Right lobe of liver (tissue), 6 donors: ENCODE data around the gene CCL5. TPM values are rescaled to one million over a fixed set of nuclear protein-coding genes. Genes with fewer than 3 reads are reported as not detected.
A peak's percentile ranks its signal among the peaks of the same experiment; 100 is the strongest.

Source experiments
- ATAC-seq, 4 donors: fragments of 200-7000 bp; cut with Tn5 transposase; one replicate each; pipeline ENCODE4 v1.9.1; 2020; ENCODE audit warnings: mild to moderate bottlenecking in 4 of 4, moderate library complexity in 4 of 4
- DNase-seq, 3 donors: peaks; one replicate each; pipeline ENCODE4 v3.0.0-alpha.2; 2020
- H3K27ac ChIP-seq, 3 donors: fragments of 200-600 bp; one replicate each; pipeline ENCODE4 v1.8.0; 2022
- H3K27me3 ChIP-seq, 2 donors: fragments of 200-600 bp; one replicate each; pipeline ENCODE4 v1.8.0; 2022
- H3K36me3 ChIP-seq, 4 donors: fragments of 200-600 bp; sonication (generic) in 1 of 4; one replicate each; pipeline versions ENCODE4 v1.5.1 to v1.8.0; 2017 to 2022; ENCODE audit warnings: control low read depth in 1 of 4
- H3K4me1 ChIP-seq, 4 donors: fragments of 200-600 bp; sonication (generic) in 1 of 4; one replicate each; pipeline versions ENCODE4 v1.5.1 to v1.8.0; 2017 to 2022; ENCODE audit warnings: control low read depth in 1 of 4
- H3K4me3 ChIP-seq, 3 donors: fragments of 200-600 bp; one replicate each; pipeline ENCODE4 v1.8.0; 2022
- H3K9me3 ChIP-seq, 4 donors: fragments of 200-600 bp; sonication (generic) in 1 of 4; one replicate each; pipeline versions ENCODE4 v1.5.1 to v1.8.0; 2017 to 2022; ENCODE audit warnings: control low read depth in 1 of 4
- CTCF ChIP-seq, 4 donors: fragments of 200-600 bp in 3 of 4; fragments of 450-650 bp in 1 of 4; IDR thresholded peaks; one replicate each; pipeline versions ENCODE4 v1.5.1 to v1.8.0; 2016 to 2022; ENCODE audit warnings: antibody characterized with exemption in 4 of 4, mild to moderate bottlenecking in 2 of 4
- POLR2A ChIP-seq: fragments of 450-650 bp; IDR thresholded peaks from one replicate; pipeline ENCODE4 v1.6.1; 2017; ENCODE audit warnings: antibody characterized with exemption, mild to moderate bottlenecking
- WGBS: methylation state at CpG from one replicate; pipeline ENCODE4 v1.1.6; 2018; ENCODE audit warnings: low coverage, low lambda C conversion rate; ENCODE audit not compliant: insufficient coverage; ENCODE audit errors: missing lambda C conversion rate; 5-methylcytosine and 5-hydroxymethylcytosine counted together
- intact Hi-C, 2 donors: fragments of 100-400 bp; cut with DNase I; formaldehyde crosslinking; loops; one replicate each; pipeline versions ENCODE4 v1.11.2 to v1.14.1; 2022
- total RNA-seq, 6 experiments: library from RNA; depleted of rRNA in 2 of 6; stranded (reverse); fragments of >200 nt in 2 of 6; fragmentation: NEBNext Ultra II Directional in 3 of 6; extraction: Animal tissue kit (Norgen Biotek cat#: 25700) in 3 of 6; gene quantifications; one replicate each; pipeline versions ENCODE4 v1.1.0 to v1.2.4, GENCODE V29; 2016 to 2023
- donor health status: DM: no; HTN: yes; CAD: no.
- donor health status: DM: no; HTN: no; CAD: no.
- donor health status: DM: no; HTN: no; CAD: no.
- donor health status: DM: no; HTN: yes; CAD: no.
- donor health status: DM: no; HTN: yes; CAD: no.

The CCL5 gene
- total RNA-seq, 6 experiments from 2014 or later = 0.53 to 3.4 (median 2.5) TPM

DNA sequence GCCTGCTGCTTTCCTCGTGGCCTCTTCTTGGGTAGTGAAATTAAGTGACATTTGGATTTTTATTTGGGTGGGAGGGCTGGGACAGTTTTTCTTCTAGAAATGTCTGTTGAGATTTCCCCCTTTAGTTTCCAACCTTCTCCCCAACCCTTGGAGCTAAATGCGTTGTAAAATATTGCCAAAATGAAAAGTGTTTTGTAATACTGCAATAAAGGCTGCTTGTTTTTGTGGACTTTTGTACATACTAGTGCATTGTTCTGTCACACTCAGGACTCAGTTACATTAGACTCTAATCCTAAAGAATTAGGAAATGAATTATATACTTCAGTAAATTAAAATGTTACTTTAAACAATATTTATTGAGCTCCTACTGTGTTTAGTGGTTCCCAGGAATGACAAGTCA, 33.2 kb downstream of the CCL5 start:
- H3K4me3 ChIP-seq = no peak overlapping the region
- ATAC-seq = peak in 1 of 4 donors; percentile 30
- H3K9me3 ChIP-seq = no peaks in the 10 kb centered on the region
- intact Hi-C loops = no loop called here
- DNase-seq = no peak
- 61% methylated on average over 2 of the region's 2 CpGs for WGBS
- H3K36me3 ChIP-seq = peaks cover 0 to 50% (median 20%) of the 10 kb centered on the region in 4 donors
- H3K27ac ChIP-seq = peak overlapping the region in 1 of 3 donors; percentile 19
- TF ChIP-seq POLR2A (no peak), CTCF (IDR thresholded peaks at IDR 0.05) (no peak)
- no peaks in the 10 kb centered on the region for H3K27me3 ChIP-seq
- no peaks in the 10 kb centered on the region for H3K4me1 ChIP-seq

DNA sequence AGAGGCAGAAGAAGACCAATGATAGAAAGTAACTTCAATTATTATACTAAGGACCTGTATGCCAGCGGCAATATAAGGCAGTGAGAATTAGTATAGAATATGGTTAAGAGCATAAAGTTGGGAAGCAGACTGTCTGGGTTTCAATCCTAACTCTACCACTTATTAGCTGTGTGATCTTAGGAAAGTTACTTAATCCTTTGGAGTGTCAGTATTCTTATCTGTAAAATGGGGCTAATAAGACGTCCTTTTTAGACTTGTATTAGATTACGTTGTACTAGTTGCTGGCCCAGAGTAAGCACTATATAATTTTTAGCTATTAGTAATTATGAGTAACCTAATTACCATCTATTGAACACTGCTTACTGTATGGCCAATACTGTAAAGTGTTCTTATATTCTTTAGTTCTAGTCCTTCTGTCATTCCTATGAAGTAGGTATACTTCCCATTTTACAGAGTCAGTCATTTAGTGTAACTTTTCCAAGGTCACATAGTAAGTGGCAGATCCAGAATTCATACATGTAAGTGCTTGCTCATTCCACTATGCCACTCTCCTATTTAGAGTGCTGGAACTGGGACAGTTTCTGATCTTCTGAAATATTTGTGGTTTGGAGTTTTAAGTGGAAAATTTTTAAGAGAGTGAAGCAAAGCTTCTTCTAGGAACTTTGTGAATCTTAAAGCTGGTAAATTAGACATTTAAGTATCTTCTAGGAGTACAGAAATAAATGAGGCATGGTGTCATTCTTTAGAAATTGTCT, 33.9 kb downstream of the CCL5 start:
- TF ChIP-seq POLR2A = no peak
- TF ChIP-seq CTCF (IDR thresholded peaks at IDR 0.05) = no peak
- no peaks in the 10 kb centered on the region for H3K27me3 ChIP-seq
- peaks cover 0 to 57% (median 22%) of the 10 kb centered on the region in 4 donors for H3K36me3 ChIP-seq
- H3K9me3 ChIP-seq = no peaks in the 10 kb centered on the region
- no peak for DNase-seq
- H3K4me1 ChIP-seq = no peaks in the 10 kb centered on the region
- no peak for ATAC-seq
- WGBS = 90% methylated on average over 3 of the region's 3 CpGs
- no peak overlapping the region for H3K27ac ChIP-seq
- H3K4me3 ChIP-seq = no peak overlapping the region
- intact Hi-C loops = no loop called here

DNA sequence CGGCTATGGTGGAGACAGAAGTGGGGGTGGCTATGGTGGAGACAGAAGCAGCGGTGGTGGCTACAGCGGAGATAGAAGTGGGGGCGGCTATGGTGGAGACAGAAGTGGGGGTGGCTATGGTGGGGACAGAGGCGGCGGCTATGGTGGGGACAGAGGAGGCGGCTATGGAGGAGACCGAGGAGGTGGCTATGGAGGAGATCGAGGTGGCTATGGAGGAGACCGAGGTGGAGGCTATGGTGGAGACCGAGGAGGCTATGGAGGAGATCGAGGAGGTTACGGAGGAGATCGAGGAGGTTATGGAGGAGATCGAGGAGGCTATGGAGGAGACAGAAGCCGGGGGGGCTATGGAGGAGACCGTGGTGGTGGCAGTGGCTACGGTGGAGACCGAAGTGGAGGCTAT, 35.6 kb downstream of the CCL5 start:
- peaks cover 0 to 69% (median 28%) of the 10 kb centered on the region in 4 donors for H3K36me3 ChIP-seq

DNA sequence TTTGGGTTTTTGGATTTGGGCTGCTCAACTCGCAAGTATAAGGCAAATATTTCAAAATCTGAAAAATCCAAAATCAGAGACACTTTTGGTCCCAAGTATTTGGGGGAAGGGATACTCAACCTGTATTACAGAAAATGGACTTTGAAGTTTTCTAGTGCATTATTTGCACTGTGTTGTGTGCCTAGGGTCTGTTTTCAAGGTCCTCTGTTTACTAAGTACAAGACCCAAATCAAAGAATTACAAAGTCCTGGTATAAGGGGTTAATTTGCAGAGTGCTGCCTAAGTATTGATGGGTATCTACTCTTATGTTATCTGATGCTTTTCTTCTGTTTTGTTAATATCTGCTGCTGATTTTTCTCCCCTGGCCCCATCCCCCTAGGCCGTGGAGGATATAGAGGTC, 36.5 kb downstream of the CCL5 start:
- no peak for DNase-seq
- intact Hi-C loops = no loop called here
- peaks cover 0 to 75% (median 32%) of the 10 kb centered on the region in 4 donors for H3K36me3 ChIP-seq

More for the DNA sequence above, 35.6 kb downstream of the CCL5 start:
- intact Hi-C loops = no loop called here
- TF ChIP-seq POLR2A (no peak), CTCF (IDR thresholded peaks at IDR 0.05) (no peak)
- no peaks in the 10 kb centered on the region for H3K9me3 ChIP-seq
- DNase-seq (no peak), ATAC-seq (no peak)
- no peaks in the 10 kb centered on the region for H3K27me3 ChIP-seq
- no peaks in the 10 kb centered on the region for H3K4me1 ChIP-seq
- WGBS = 96% methylated on average over 14 of the region's 19 CpGs
- H3K27ac ChIP-seq = no peak overlapping the region
- no peak overlapping the region for H3K4me3 ChIP-seq

More for the DNA sequence above, 36.5 kb downstream of the CCL5 start:
- 82% methylated on average over 2 of the region's 2 CpGs for WGBS
- Histone ChIP-seq H3K4me3 (no peak overlapping the region), H3K27me3 (no peaks in the 10 kb centered on the region), H3K9me3 (no peaks in the 10 kb centered on the region), H3K27ac (no peak overlapping the region), H3K4me1 (no peaks in the 10 kb centered on the region)
- no peak for ATAC-seq
- TF ChIP-seq CTCF (IDR thresholded peaks at IDR 0.05) (no peak), POLR2A (no peak)
